ENCODE results near the gene MYLK2. TPM values are rescaled to one million over a fixed set of nuclear protein-coding genes. Genes with fewer than 3 reads are reported as not detected.

Gene MYLK2
- total RNA-seq, 2 experiments from 2014 or later, result not detected

DNA sequence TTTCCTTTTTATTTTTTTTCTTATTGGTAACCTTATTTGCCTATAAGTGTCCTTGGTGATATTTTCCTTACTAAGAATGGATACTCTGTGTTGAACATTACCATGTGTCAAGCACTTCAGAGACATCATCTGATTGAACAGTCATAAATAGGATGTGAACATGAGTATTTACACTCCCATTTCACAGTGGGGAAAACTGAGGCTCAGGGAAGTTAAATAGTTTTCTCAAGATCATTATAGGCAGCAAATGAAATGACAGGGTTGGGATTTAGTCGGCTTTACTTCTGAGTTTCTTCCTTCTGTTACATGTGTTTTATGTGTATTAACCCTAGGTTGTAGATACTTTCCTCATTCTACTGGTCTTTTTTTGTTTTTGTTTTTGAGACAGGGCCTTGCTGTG, 44.7 kb upstream of the MYLK2 start:
- H3K4me1 ChIP-seq (ENCODE audit: insufficient read depth, low read length), result peaks cover 4% of the 10 kb centered on the region
- no peak overlapping the region for H3K27ac Mint-ChIP-seq
- no peaks in the 10 kb centered on the region for H3K27me3 Mint-ChIP-seq
- no peaks in the 10 kb centered on the region for H3K27me3 ChIP-seq (ENCODE audit: control insufficient read depth in 1 of 2, insufficient read depth in 2 of 2, low read length in 2 of 2)
- no peak overlapping the region for H3K27ac ChIP-seq (ENCODE audit: low read depth in 1 of 2, low read length in 2 of 2)
- H3K4me1 Mint-ChIP-seq (ENCODE audit: low read depth), result peaks cover 6% of the 10 kb centered on the region
- ChIA-PET POLR2A (no interaction called here), CTCF (no interaction called here)
- no peaks in the 10 kb centered on the region for H3K36me3 Mint-ChIP-seq (ENCODE audit: low read depth)
- H3K4me3 ChIP-seq (ENCODE audit: low read length), result no peak overlapping the region
- intact Hi-C loops (cut with DNase I, micrococcal nuclease), result no loop called here
- H3K9me3 Mint-ChIP-seq, result no peaks in the 10 kb centered on the region
- H3K36me3 ChIP-seq (ENCODE audit: insufficient read depth, low read length), result no peaks in the 10 kb centered on the region
- no peak for ATAC-seq (ENCODE audit: poor library complexity)
- no peak for DNase-seq
- H3K9me3 ChIP-seq (ENCODE audit: control insufficient read depth in 1 of 2, insufficient read depth in 1 of 2, low read length in 2 of 2), result no peaks in the 10 kb centered on the region
- TF ChIP-seq, protein P1, sequence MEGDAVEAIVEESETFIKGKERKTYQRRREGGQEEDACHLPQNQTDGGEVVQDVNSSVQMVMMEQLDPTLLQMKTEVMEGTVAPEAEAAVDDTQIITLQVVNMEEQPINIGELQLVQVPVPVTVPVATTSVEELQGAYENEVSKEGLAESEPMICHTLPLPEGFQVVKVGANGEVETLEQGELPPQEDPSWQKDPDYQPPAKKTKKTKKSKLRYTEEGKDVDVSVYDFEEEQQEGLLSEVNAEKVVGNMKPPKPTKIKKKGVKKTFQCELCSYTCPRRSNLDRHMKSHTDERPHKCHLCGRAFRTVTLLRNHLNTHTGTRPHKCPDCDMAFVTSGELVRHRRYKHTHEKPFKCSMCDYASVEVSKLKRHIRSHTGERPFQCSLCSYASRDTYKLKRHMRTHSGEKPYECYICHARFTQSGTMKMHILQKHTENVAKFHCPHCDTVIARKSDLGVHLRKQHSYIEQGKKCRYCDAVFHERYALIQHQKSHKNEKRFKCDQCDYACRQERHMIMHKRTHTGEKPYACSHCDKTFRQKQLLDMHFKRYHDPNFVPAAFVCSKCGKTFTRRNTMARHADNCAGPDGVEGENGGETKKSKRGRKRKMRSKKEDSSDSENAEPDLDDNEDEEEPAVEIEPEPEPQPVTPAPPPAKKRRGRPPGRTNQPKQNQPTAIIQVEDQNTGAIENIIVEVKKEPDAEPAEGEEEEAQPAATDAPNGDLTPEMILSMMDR (IDR thresholded peaks at IDR 0.05), result no peak
- H3K4me3 Mint-ChIP-seq, result no peak overlapping the region

DNA sequence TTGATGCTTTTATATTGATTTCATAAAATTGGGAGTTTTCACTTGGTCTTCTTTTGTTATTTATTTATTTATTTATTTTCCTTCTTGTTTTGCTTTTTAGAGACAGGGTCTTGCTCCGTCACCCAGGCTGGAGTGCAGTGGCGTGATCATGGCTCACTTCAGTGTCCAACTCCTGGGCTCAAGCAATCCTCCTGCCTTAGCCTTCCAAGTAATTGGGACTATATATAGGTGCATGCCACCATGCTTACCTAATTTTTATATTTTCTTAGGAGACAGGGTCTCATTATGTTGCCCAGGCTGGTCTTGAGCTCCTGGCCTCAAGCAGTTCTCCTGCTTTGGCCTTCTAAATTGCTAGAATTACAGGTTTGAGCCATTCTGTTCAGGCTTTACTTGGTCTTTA, 38.3 kb upstream of the MYLK2 start:
- Mint-ChIP-seq H3K27me3 (no peaks in the 10 kb centered on the region), H3K4me3 (no peak overlapping the region), H3K27ac (no peak overlapping the region), H3K9me3 (no peaks in the 10 kb centered on the region), H3K36me3 (ENCODE audit: low read depth) (no peaks in the 10 kb centered on the region), H3K4me1 (ENCODE audit: low read depth) (no peaks in the 10 kb centered on the region)
- H3K9me3 ChIP-seq (ENCODE audit: control insufficient read depth in 1 of 2, insufficient read depth in 1 of 2, low read length in 2 of 2), result no peaks in the 10 kb centered on the region
- ATAC-seq (ENCODE audit: poor library complexity) (no peak), DNase-seq (no peak)
- TF ChIP-seq, protein P1 (IDR thresholded peaks at IDR 0.05), result no peak
- POLR2A ChIA-PET, result no interaction called here
- intact Hi-C loops (cut with DNase I, micrococcal nuclease), result no loop called here
- no peak overlapping the region for H3K4me3 ChIP-seq (ENCODE audit: low read length)
- H3K27ac ChIP-seq (ENCODE audit: low read depth in 1 of 2, low read length in 2 of 2), result no peak overlapping the region
- H3K36me3 ChIP-seq (ENCODE audit: insufficient read depth, low read length), result no peaks in the 10 kb centered on the region
- CTCF ChIA-PET, result no interaction called here
- H3K4me1 ChIP-seq (ENCODE audit: insufficient read depth, low read length), result no peaks in the 10 kb centered on the region
- H3K27me3 ChIP-seq (ENCODE audit: control insufficient read depth in 1 of 2, insufficient read depth in 2 of 2, low read length in 2 of 2), result no peaks in the 10 kb centered on the region

DNA sequence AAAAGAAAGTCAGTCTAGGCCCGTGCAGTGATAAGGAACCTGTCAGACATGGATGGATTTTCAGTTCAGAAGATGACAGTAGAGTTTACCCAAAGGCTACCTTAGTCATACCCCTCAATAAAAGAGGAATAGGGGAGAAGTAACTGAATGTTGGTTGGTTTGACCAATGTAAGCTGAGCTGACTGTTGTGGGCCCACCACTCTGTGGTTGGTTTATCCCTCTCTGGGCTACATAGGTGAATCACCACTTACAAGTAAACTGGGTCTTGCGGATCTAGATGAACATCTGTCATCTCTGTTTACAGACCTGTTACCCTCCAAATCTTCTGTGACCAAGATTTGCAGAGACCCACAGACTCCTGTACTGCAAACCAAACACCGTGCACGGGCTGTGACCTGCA, 37.2 kb upstream of the MYLK2 start:
- CTCF ChIA-PET, result no interaction called here
- H3K9me3 Mint-ChIP-seq, result no peaks in the 10 kb centered on the region
- H3K4me3 Mint-ChIP-seq, result no peak overlapping the region
- Histone ChIP-seq H3K4me1 (ENCODE audit: insufficient read depth, low read length) (no peaks in the 10 kb centered on the region), H3K27me3 (ENCODE audit: control insufficient read depth in 1 of 2, insufficient read depth in 2 of 2, low read length in 2 of 2) (no peaks in the 10 kb centered on the region), H3K36me3 (ENCODE audit: insufficient read depth, low read length) (no peaks in the 10 kb centered on the region), H3K9me3 (ENCODE audit: control insufficient read depth in 1 of 2, insufficient read depth in 1 of 2, low read length in 2 of 2) (no peaks in the 10 kb centered on the region), H3K27ac (ENCODE audit: low read depth in 1 of 2, low read length in 2 of 2) (no peak overlapping the region), H3K4me3 (ENCODE audit: low read length) (no peak overlapping the region)
- no peak for DNase-seq
- TF ChIP-seq, protein P1 (IDR thresholded peaks at IDR 0.05), result no peak
- H3K36me3 Mint-ChIP-seq (ENCODE audit: low read depth), result no peaks in the 10 kb centered on the region
- POLR2A ChIA-PET, result no interaction called here
- H3K27ac Mint-ChIP-seq, result no peak overlapping the region
- H3K4me1 Mint-ChIP-seq (ENCODE audit: low read depth), result no peaks in the 10 kb centered on the region
- no peaks in the 10 kb centered on the region for H3K27me3 Mint-ChIP-seq
- intact Hi-C loops (cut with DNase I, micrococcal nuclease), result no loop called here
- no peak for ATAC-seq (ENCODE audit: poor library complexity)
